ENCODE results near the gene BIRC6. TPM values are rescaled to one million over a fixed set of nuclear protein-coding genes. Genes with fewer than 3 reads are reported as not detected.

BIRC6 gene
- total and polyA plus RNA-seq, 2 of the 8 experiments (the other 6 are each of a cell fraction or from before 2014, with no cell fraction given), result 32.5 to 69.5 TPM

- Histone ChIP-seq H2BK20ac (ENCODE audit: low read length) (no peak overlapping the region), H3K9ac (replicated peaks in 1 of 4; ENCODE audit: extremely low read depth in 1 of 4, low read depth in 3 of 4, low read length in 3 of 4) (no peak overlapping the region)
Measured at GRCh38 chr2:32379352-32379751, 22.5 kb downstream of the BIRC6 start.

More at GRCh38 chr2:32379352-32379751, 22.5 kb downstream of the BIRC6 start:
- Histone ChIP-seq H4K5ac (ENCODE audit: insufficient read length, low read depth, low read length) (no peak overlapping the region), H2AFZ (ENCODE audit: low read length) (no peak overlapping the region), H2BK120ac (replicated peaks; ENCODE audit: low read depth, low read length) (no peak overlapping the region), H2BK12ac (ENCODE audit: low read depth, low read length) (no peak overlapping the region), H3K23ac (ENCODE audit: insufficient read length) (no peak overlapping the region), H3K79me2 (ENCODE audit: control insufficient read depth in 1 of 2, insufficient read depth in 2 of 2, low read length in 2 of 2) (peaks cover 0 to 52% of the 10 kb centered on the region in 2 experiments; a peak in 2 of 4 replicates), H3K27ac (ENCODE audit: low read depth, low read length) (no peak overlapping the region), H3K4me3 (ENCODE audit: extremely low read depth in 1 of 4, insufficient read depth in 2 of 4, low read depth in 3 of 4, low read length in 4 of 4) (no peak overlapping the region), H4K91ac (replicated peaks; ENCODE audit: insufficient read length, low read length) (no peak overlapping the region), H3K18ac (ENCODE audit: extremely low read depth, low read length) (no peak overlapping the region), H3K56ac (replicated peaks; ENCODE audit: insufficient read length, low read depth, low read length) (no peak overlapping the region), H3K4ac (replicated peaks; ENCODE audit: insufficient read length, low read depth, low read length) (no peak overlapping the region), H3K4me2 (ENCODE audit: insufficient read depth in 1 of 2, low read depth in 2 of 2, low read length in 2 of 2) (no peak overlapping the region), H2BK15ac (ENCODE audit: low read length) (no peak overlapping the region), H3K23me2 (ENCODE audit: low read depth, low read length) (no peaks in the 10 kb centered on the region; the same call in 1 of the 2 replicates), H3K79me1 (ENCODE audit: low read depth, low read length) (peaks cover 2% of the 10 kb centered on the region; the same call in 1 of the 2 replicates), H4K20me1 (replicated peaks in 1 of 2; ENCODE audit: control insufficient read depth in 1 of 2, insufficient read depth in 2 of 2, low read length in 2 of 2) (peaks cover 6 to 8% of the 10 kb centered on the region in 2 experiments), H4K8ac (ENCODE audit: extremely low read depth, insufficient read depth, low read length) (no peak overlapping the region), H2BK5ac (ENCODE audit: low read depth, low read length) (no peak overlapping the region), H3K27me3 (replicated peaks in 1 of 4; ENCODE audit: control insufficient read depth in 3 of 4, extremely low read depth in 1 of 4, insufficient read depth in 3 of 4, low read length in 3 of 4) (no peaks in the 10 kb centered on the region), H3K9me3 (ENCODE audit: insufficient read depth in 2 of 2, low read depth in 1 of 2, low read length in 1 of 2) (no peaks in the 10 kb centered on the region), H3K14ac (ENCODE audit: insufficient read length) (no peak overlapping the region), H3K36me3 (ENCODE audit: control insufficient read depth in 2 of 4, insufficient read depth in 4 of 4, low read length in 3 of 4) (peaks cover 1 to 16% (median 4%) of the 10 kb centered on the region in 4 experiments; a peak in 6 of 8 replicates), H3K4me1 (replicated peaks in 1 of 4; ENCODE audit: control insufficient read depth in 3 of 4, insufficient read depth in 4 of 4, low read length in 3 of 4) (peaks cover 0 to 3% (median 0%) of the 10 kb centered on the region in 4 experiments; a peak in 2 of 7 replicates), H2AK5ac (ENCODE audit: low read depth, low read length) (no peak overlapping the region)
- ChIA-PET POLR2A (ENCODE audit: partially characterized antibody) (interaction anchor here (0.9 kb wide), 1 partner anchor 33 kb away, joined by 3 read pairs; no protein-coding TSS in a partner anchor), CTCF (ENCODE audit: partially characterized antibody) (interaction anchor here (1.7 kb wide), 1 partner anchor 27 kb away, joined by 4 read pairs; no protein-coding TSS in a partner anchor)
- DNase-seq (ENCODE audit: low read depth in 1 of 2, low spot score in 2 of 2) (no peak), FAIRE-seq (no peak)
- TF ChIP-seq EZH2 (IDR thresholded peaks at IDR 0.05; ENCODE audit: low read depth, low read length, severe bottlenecking) (no peak), MAX (IDR thresholded peaks at IDR 0.05) (no peak), CTBP2 (IDR thresholded peaks at IDR 0.05; ENCODE audit: borderline replicate concordance, insufficient read depth, insufficient read length, low read length) (no peak), RAD21 (IDR thresholded peaks at IDR 0.05 in 1 of 2, conservative IDR thresholded peaks at IDR 0.05 in 1 of 2; ENCODE audit: low read depth in 2 of 2, low read length in 2 of 2) (no peak), BCL11A (IDR thresholded peaks at IDR 0.05; ENCODE audit: low read depth in 2 of 2, low read length in 2 of 2) (no peak)

Measured in H1 (cell line).